Heart left ventricle (tissue), 16 donors: ENCODE measurements around the gene DUXB. TPM values are rescaled to one million over a fixed set of nuclear protein-coding genes. Genes with fewer than 3 reads are reported as not detected.

Experiments used
- ATAC-seq, 4 donors: fragments of 200-7000 bp; cut with Tn5 transposase; one replicate each; pipeline ENCODE4 v1.9.1; 2020 to 2022; ENCODE audit warnings: moderate library complexity in 4 of 4, mild to moderate bottlenecking in 3 of 4, moderate number of reproducible peaks in 1 of 4
- DNase-seq, 5 donors: peaks; one replicate each; pipeline ENCODE4 v3.0.0-alpha.2; 2020
- H3K27ac ChIP-seq, 12 donors: fragments of 200-600 bp; sonication (generic) in 4 of 12; one replicate each; pipeline versions ENCODE4 v1.5.0 to v1.8.0; 2016 to 2022; ENCODE audit warnings: mild to moderate bottlenecking in 2 of 12
- H3K27me3 ChIP-seq, 9 donors: fragments of 200-600 bp; sonication (generic) in 2 of 9; one replicate each; pipeline versions ENCODE4 v1.5.1 to v1.8.0; 2016 to 2022; ENCODE audit warnings: mild to moderate bottlenecking in 3 of 9
- H3K36me3 ChIP-seq, 9 donors: fragments of 200-600 bp; sonication (generic) in 2 of 9; one replicate each; pipeline versions ENCODE4 v1.5.0 to v1.8.0; 2018 to 2022; ENCODE audit warnings: mild to moderate bottlenecking in 2 of 9
- H3K4me1 ChIP-seq, 12 donors: fragments of 200-600 bp; sonication (generic) in 4 of 12; one replicate each; pipeline versions ENCODE4 v1.5.0 to v1.8.0; 2016 to 2022; ENCODE audit warnings: mild to moderate bottlenecking in 3 of 12
- H3K4me3 ChIP-seq, 12 donors: fragments of 200-600 bp; sonication (generic) in 4 of 12; one replicate each; pipeline versions ENCODE4 v1.5.0 to v1.8.0; 2017 to 2022; ENCODE audit warnings: mild to moderate bottlenecking in 9 of 12, moderate library complexity in 4 of 12
- H3K9me3 ChIP-seq, 12 donors: fragments of 200-600 bp; sonication (generic) in 4 of 12; one replicate each; pipeline versions ENCODE4 v1.5.0 to v1.8.0; 2016 to 2022; ENCODE audit warnings: mild to moderate bottlenecking in 1 of 12
- POLR2A ChIP-seq, 2 donors: fragments of 450-650 bp; IDR thresholded peaks; one replicate each; pipeline ENCODE4 v1.6.1; 2017; ENCODE audit warnings: antibody characterized with exemption in 2 of 2, mild to moderate bottlenecking in 2 of 2, moderate library complexity in 2 of 2
- WGBS, 4 donors: extraction: QIAGEN DNeasy Blood & Tissue Kit in 2 of 4; methylation state at CpG; one replicate each; pipeline versions ENCODE4 v1.1.5 to v1.1.7; 2013 to 2018; 5-methylcytosine and 5-hydroxymethylcytosine counted together
- intact Hi-C, 10 donors: fragments of 100-400 bp; cut with DNase I; formaldehyde crosslinking; loops; one replicate each; pipeline versions ENCODE4 v1.11.1 to v1.14.2; 2022
- polyA plus RNA-seq, 2 donors: library from polyadenylated mRNA; stranded (reverse); fragments of 200-250 nt; gene quantifications; one replicate each; pipeline ENCODE4 v1.2.3, GENCODE V29; 2013
- total RNA-seq, 9 donors: library from RNA; depleted of rRNA in 2 of 9; stranded (reverse); fragments of >200 nt in 2 of 9; fragmentation: NEBNext Ultra II Directional in 3 of 9; extraction: Animal tissue kit (Norgen Biotek cat#: 25700) in 3 of 9; gene quantifications; one replicate each; pipeline versions ENCODE4 v1.1.0 to v1.2.4, GENCODE V29; 2016 to 2023
- TF ChIP-seq, protein P1 (sequence below), 12 donors: fragments of 200-600 bp; sonication (generic) in 4 of 12; IDR thresholded peaks; one replicate each; pipeline versions ENCODE4 v1.5.0 to v1.8.0; 2018 to 2022; ENCODE audit warnings: antibody characterized with exemption in 12 of 12, mild to moderate bottlenecking in 5 of 12
- donor health status: ischemic (EF 13 %, LVEDD 7.1; RV severe dilation, severe dysfunction).
- donor health status: healthy with polysubstance abuse.
- donor health status: DM: no; HTN: yes; CAD: no.
- donor health status: DM: no; HTN: no; CAD: no.
- donor health status: ischemic (EF 25% LVEDD 6.9; RV normal size, moderate dysfunction).
- donor health status: ischemic (EF 25% LVEDD 5.7; RV mildly dilated, moderate dysfunction).
- donor health status: healthy.
- donor health status: DM: yes; HTN: yes; CAD: no.
- donor health status: ischemic (EF 35%, LVEDD 5.7; RV mildly dilated, moderate dysfunction).
- donor health status: nonischemic (EF 11% LVEDD 7.7; RV severe dilation, severe dysfunction).
- donor health status: DM: yes; HTN: yes; CAD: no.
- donor health status: PGD.
- donor health status: ischemic (EF 29% LVEDD 5.4; RV normal size, mild dysfunction).
- donor health status: nonischemic (EF 23%, LVEDD 6.1; RV moderate dilation, normal function).

Gene DUXB
- total and polyA plus RNA-seq, 11 donors, result not detected

DNA sequence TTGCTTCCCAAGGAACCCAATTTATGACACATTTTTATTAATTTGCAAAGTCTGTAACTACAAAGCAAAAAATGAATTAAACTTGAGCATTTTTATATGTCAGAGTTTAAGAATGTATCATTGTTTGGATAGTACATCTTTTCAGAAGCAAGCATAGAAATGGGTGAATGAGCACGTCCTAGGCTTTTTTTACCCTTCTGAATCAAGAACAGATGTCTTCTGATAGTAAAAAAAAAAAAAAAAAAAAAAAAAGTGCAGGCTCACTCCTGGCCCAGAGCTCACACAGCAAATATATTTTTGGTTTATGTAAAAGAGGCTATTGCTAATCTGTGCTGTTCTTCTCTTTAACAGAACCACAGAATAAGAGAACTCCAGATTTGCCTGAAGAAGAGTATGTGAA lies 47.3 kb downstream of the DUXB start:
- TF ChIP-seq, protein P1, sequence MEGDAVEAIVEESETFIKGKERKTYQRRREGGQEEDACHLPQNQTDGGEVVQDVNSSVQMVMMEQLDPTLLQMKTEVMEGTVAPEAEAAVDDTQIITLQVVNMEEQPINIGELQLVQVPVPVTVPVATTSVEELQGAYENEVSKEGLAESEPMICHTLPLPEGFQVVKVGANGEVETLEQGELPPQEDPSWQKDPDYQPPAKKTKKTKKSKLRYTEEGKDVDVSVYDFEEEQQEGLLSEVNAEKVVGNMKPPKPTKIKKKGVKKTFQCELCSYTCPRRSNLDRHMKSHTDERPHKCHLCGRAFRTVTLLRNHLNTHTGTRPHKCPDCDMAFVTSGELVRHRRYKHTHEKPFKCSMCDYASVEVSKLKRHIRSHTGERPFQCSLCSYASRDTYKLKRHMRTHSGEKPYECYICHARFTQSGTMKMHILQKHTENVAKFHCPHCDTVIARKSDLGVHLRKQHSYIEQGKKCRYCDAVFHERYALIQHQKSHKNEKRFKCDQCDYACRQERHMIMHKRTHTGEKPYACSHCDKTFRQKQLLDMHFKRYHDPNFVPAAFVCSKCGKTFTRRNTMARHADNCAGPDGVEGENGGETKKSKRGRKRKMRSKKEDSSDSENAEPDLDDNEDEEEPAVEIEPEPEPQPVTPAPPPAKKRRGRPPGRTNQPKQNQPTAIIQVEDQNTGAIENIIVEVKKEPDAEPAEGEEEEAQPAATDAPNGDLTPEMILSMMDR (IDR thresholded peaks at IDR 0.05), result no peak
- no peak for TF ChIP-seq POLR2A (IDR thresholded peaks at IDR 0.05)
- H3K4me1 ChIP-seq, result peaks cover 8 to 52% (median 48%) of the 10 kb centered on the region in 12 donors
- H3K4me3 ChIP-seq, result no peak overlapping the region
- H3K9me3 ChIP-seq, result no peaks in the 10 kb centered on the region
- intact Hi-C loops, result loop anchor here in 5 of 10 donors (10.0 kb wide), 1 partner anchor 111 kb away; no protein-coding TSS in a partner anchor
- ATAC-seq, result no peak
- H3K27me3 ChIP-seq, result no peaks in the 10 kb centered on the region
- H3K36me3 ChIP-seq, result peaks cover 0 to 53% (median 49%) of the 10 kb centered on the region in 9 donors
- 30 to 39% (median 34%) methylated on average over 1 of the region's 1 CpG for WGBS, 4 donors
- DNase-seq, result no peak
- no peak overlapping the region for H3K27ac ChIP-seq

DNA sequence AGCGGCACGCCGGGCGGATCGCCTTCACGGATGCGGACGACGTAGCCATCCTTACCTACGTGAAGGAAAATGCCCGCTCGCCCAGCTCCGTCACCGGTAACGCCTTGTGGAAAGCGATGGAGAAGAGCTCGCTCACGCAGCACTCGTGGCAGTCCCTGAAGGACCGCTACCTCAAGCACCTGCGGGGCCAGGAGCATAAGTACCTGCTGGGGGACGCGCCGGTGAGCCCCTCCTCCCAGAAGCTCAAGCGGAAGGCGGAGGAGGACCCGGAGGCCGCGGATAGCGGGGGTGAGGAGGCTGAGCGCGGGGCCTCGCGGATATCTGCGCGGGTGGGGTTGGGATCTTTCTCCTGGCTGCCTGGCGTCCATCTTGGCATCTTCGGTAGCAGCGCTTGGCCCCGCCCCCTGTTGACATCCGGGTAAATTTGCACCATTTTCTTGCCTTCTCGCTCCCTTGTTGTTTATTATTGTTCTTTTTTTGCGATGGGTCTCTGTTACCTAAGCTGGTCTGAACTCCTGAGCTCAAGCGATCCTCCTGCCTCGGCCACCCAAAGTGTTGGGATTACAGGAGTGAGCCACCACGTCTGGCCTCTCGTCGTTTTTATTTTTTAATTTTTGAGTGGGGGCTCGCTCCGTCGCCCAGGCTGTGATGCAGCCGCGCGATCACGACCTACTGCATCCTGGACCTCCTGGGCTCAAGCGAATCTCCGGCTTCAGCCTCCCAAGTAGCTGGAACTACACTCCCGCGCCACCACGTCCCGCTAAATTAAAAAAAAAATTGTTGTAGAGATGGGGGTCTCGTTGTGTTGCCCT lies 52.8 kb downstream of the DUXB start:
- DNase-seq (peak; percentile 85 to 90 (median 86)), ATAC-seq (peak; percentile 57 to 79 (median 62))
- Histone ChIP-seq H3K27ac (peak overlapping the region; percentile 93 to 99 (median 97)), H3K27me3 (no peaks in the 10 kb centered on the region), H3K4me1 (peaks cover 21 to 73% (median 56%) of the 10 kb centered on the region in 12 donors), H3K4me3 (peak overlapping the region; percentile 85 to 99 (median 95)), H3K9me3 (no peaks in the 10 kb centered on the region), H3K36me3 (peaks cover 0 to 26% (median 19%) of the 10 kb centered on the region in 9 donors)
- WGBS, 4 donors, result 0 to 1% (median 0%) methylated on average over 33 to 62 of the region's 62 CpGs
- TF ChIP-seq, protein P1 (IDR thresholded peaks at IDR 0.05), result peak in 1 of 12 donors; percentile 17
- TF ChIP-seq POLR2A (IDR thresholded peaks at IDR 0.05), result no peak
- intact Hi-C loops, result loop anchor here in 3 of 10 donors (1.0 to 10.0 kb wide), 3 partner anchors 114 to 116 kb away; no protein-coding TSS in a partner anchor

DNA sequence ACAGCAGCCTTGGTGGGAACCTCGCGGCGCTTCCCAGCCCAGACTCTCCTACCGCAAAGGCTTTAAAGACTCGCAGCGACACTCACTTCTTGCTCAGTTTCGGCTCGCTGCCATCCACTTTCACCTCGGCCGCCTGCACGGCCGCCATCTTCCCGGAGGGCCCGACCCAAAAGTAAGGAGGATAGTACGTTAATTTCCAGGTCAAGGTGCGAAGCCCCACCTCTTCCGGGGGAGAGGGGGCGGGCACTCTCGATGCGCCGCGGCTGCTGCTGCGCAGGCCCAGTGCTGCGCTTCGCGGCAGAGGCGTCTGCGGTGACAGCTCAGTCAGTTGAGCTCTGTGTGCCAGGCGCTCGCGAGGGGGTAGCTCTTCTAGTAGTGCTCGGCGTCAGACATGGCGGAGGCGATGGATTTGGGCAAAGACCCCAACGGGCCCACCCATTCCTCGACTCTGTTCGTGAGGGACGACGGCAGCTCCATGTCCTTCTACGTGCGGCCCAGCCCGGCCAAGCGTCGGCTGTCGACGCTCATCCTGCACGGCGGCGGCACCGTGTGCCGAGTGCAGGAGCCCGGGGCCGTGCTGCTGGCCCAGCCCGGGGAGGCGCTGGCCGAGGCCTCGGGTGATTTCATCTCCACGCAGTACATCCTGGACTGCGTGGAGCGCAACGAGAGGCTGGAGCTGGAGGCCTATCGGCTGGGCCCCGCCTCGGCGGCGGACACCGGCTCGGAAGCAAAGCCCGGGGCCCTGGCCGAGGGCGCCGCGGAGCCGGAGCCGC lies 53.6 kb downstream of the DUXB start, which contains the start of the genes KARS1 and TERF2IP:
TSS of gene KARS1 (minus strand) at position 174 of the 773 bp plus-strand sequence. CDS start at position 148, 26 bp downstream.
TSS of gene TERF2IP (plus strand) at position 282 of the 773 bp plus-strand sequence. CDS start at position 392, 110 bp downstream.
- no peaks in the 10 kb centered on the region for H3K27me3 ChIP-seq
- peaks cover 0 to 34% (median 26%) of the 10 kb centered on the region in 9 donors for H3K36me3 ChIP-seq
- H3K9me3 ChIP-seq, result no peaks in the 10 kb centered on the region
- DNase-seq (peak; percentile 93 to 95 (median 94)), ATAC-seq (peak; percentile 96 to 98 (median 98))
- peaks cover 21 to 65% (median 48%) of the 10 kb centered on the region in 12 donors for H3K4me1 ChIP-seq
- intact Hi-C loops, result loop anchor here in 6 of 10 donors (1.0 to 10.0 kb wide), 5 partner anchors 24 to 117 kb away; partner anchors contain the start of gene ADAT1 (in 4 of the 6)
- H3K27ac ChIP-seq, result peak within 1 kb of the TSS; percentile 93 to 99 (median 97)
- TF ChIP-seq, protein P1 (IDR thresholded peaks at IDR 0.05), result no peak
- TF ChIP-seq POLR2A (IDR thresholded peaks at IDR 0.05), result peak; percentile 79 to 97
- peak within 1 kb of the TSS; percentile 85 to 99 (median 95) for H3K4me3 ChIP-seq
- 0 to 1% (median 0%) methylated on average over 28 to 76 of the region's 76 CpGs for WGBS, 4 donors
